ACC112 (cell line): Measurements from ENCODE around the gene BEST4.

Experiments used
- H2AFZ ChIP-seq: fragments of 200-600 bp; sonication (generic); one replicate; pipeline ENCODE4 v1.6.0; 2017; ENCODE audit warnings: antibody characterized with exemption, low read length; ENCODE audit not compliant: unreplicated experiment
- H3K27ac ChIP-seq: fragments of 200-600 bp; sonication (generic); 2 replicates; pipeline ENCODE4 v1.5.1; 2014; ENCODE audit warnings: low read depth, mild to moderate bottlenecking, antibody characterized with exemption, low read length, moderate library complexity
- H3K27me3 ChIP-seq: fragments of 200-600 bp; sonication (generic); 2 replicates; pipeline ENCODE4 v1.6.1; 2014; ENCODE audit warnings: mild to moderate bottlenecking, antibody characterized with exemption, low read length, moderate library complexity, mixed read lengths; ENCODE audit not compliant: insufficient read depth
- H3K36me3 ChIP-seq: fragments of 200-600 bp; sonication (generic); 2 replicates; pipeline ENCODE4 v1.6.1; 2016; ENCODE audit warnings: mild to moderate bottlenecking, antibody characterized with exemption, low read length, moderate library complexity, mixed read lengths; ENCODE audit not compliant: insufficient read depth
- H3K4me1 ChIP-seq: fragments of 200-600 bp; sonication (generic); one replicate; pipeline ENCODE4 v1.6.1; 2016; ENCODE audit warnings: low read length, mixed read lengths; ENCODE audit not compliant: insufficient read depth, unreplicated experiment, control insufficient read depth
- H3K4me3 ChIP-seq: fragments of 200-600 bp; sonication (generic); 2 replicates; pipeline ENCODE4 v1.5.1; 2014; ENCODE audit warnings: mild to moderate bottlenecking, low read depth, low read length
- H3K79me2 ChIP-seq: fragments of 200-600 bp; sonication (generic); one replicate; pipeline ENCODE4 v1.6.0; 2016; ENCODE audit warnings: low read length; ENCODE audit not compliant: control insufficient read depth, unreplicated experiment, insufficient read depth

Gene BEST4

DNA sequence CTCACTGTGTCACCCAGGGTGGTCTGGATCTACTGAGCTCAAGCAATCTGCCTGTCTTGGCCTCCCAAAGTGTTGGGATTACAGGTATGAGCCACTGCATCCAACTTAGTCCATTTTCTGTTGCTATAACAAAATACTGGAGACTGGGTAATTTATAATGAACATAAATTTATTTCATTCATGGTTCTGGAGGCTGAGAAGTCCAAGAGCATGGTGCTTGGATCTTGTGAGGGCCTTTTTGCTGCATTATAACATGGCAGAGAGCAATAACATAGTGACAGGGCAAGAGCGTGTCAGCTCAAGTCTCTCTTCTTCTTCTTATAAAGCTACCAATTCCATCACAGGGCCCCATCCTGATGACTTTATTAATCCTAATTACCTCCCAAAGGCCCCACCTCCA, 52.0 kb downstream of the BEST4 start:
- H2AFZ ChIP-seq: no peak overlapping the region
- no peak overlapping the region for H3K27ac ChIP-seq
- H3K27me3 ChIP-seq: no peaks in the 10 kb centered on the region
- H3K79me2 ChIP-seq: peaks cover 13% of the 10 kb centered on the region
- H3K4me1 ChIP-seq: peaks cover 10% of the 10 kb centered on the region
- H3K4me3 ChIP-seq: no peak overlapping the region
- H3K36me3 ChIP-seq: no peaks in the 10 kb centered on the region

DNA sequence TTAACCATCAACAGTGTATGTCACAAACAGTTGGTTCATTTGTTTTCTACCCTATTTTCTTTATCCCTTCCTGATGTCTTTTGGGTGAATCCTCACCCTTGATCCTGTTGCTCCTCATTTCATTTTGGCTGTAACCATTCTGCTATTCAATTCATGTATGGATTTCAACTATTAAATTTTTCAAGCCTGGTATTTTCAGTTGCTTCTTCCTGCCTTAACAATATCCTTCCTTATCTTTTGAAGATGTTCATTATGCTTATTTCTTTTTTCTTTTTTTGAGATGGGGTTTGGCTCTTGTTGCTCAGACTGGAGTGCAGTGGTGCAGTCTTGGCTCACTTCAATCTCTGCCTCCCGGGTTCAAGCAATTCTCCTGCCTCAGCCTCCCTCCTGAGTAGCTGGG, 54.2 kb downstream of the BEST4 start:
- H2AFZ ChIP-seq: peak overlapping the region; percentile 41

More for the DNA sequence above, 54.2 kb downstream of the BEST4 start:
- Histone ChIP-seq H3K4me1 (peaks cover 9% of the 10 kb centered on the region), H3K79me2 (no peaks in the 10 kb centered on the region), H3K27me3 (no peaks in the 10 kb centered on the region), H3K36me3 (no peaks in the 10 kb centered on the region), H3K27ac (no peak overlapping the region), H3K4me3 (no peak overlapping the region)
